Choroid plexus epithelial cell (primary cell): ENCODE results near the gene OR2T4.

Source experiments
- DNase-seq: peaks from one replicate; pipeline ENCODE4 v3.0.0-alpha.2; 2010; ENCODE audit warnings: low read depth
- H3K4me3 ChIP-seq: 2 replicates; pipeline ENCODE4 v1.5.1; 2011; ENCODE audit warnings: low read depth, mild to moderate bottlenecking, control low read depth, low read length, moderate library complexity
- TF ChIP-seq, protein P1 (sequence below): conservative IDR thresholded peaks from 2 replicates; pipeline ENCODE4 v1.5.1; 2011; ENCODE audit warnings: low read depth, mild to moderate bottlenecking, control low read depth, inconsistent platforms, low read length, moderate library complexity

The OR2T4 gene

DNA sequence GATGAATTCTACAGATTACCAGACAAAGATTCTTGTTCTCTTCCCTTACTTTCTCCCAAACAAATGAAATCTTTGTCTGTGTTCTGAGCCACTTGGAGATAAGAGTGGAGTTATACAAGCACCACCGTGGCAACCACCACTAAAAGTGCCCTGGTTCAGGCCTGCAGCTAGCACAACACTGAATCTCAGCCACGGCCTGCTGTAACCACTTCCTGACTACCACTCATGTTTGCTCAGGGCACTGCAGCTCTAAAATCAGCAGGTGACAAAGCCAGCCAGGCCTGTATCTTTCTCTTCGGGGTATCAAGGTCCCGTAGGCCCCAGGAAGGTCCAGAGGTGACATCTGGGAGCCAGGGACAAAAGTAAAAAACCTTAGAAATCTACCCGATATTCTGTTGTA is 10.9 kb downstream of the OR2T4 start:
- no peak for DNase-seq

DNA sequence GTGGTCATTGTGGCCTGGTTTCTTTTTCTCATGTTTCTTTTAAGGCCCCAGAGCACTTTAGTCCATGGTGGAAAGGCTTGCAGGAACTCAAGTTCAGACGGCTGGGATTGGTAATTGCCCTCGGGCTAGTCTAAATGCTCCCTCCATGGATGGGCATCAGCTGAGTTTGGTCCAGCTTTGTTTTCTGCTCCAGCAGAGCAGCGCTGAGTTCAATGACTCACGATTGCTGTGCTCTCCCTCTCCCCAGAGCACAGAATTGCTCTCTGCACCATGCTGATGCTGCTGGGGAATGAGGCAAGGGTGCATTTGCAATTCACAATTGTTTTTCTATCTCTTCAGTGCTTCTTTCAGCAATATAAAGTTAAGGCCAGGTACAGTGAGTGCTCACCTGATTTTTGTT is 12.3 kb downstream of the OR2T4 start:
- TF ChIP-seq, protein P1, sequence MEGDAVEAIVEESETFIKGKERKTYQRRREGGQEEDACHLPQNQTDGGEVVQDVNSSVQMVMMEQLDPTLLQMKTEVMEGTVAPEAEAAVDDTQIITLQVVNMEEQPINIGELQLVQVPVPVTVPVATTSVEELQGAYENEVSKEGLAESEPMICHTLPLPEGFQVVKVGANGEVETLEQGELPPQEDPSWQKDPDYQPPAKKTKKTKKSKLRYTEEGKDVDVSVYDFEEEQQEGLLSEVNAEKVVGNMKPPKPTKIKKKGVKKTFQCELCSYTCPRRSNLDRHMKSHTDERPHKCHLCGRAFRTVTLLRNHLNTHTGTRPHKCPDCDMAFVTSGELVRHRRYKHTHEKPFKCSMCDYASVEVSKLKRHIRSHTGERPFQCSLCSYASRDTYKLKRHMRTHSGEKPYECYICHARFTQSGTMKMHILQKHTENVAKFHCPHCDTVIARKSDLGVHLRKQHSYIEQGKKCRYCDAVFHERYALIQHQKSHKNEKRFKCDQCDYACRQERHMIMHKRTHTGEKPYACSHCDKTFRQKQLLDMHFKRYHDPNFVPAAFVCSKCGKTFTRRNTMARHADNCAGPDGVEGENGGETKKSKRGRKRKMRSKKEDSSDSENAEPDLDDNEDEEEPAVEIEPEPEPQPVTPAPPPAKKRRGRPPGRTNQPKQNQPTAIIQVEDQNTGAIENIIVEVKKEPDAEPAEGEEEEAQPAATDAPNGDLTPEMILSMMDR, result no peak
- no peak for DNase-seq
- no peak overlapping the region for H3K4me3 ChIP-seq

More for the DNA sequence above, 10.9 kb downstream of the OR2T4 start:
- TF ChIP-seq, protein P1, result no peak
- no peak overlapping the region for H3K4me3 ChIP-seq

DNA sequence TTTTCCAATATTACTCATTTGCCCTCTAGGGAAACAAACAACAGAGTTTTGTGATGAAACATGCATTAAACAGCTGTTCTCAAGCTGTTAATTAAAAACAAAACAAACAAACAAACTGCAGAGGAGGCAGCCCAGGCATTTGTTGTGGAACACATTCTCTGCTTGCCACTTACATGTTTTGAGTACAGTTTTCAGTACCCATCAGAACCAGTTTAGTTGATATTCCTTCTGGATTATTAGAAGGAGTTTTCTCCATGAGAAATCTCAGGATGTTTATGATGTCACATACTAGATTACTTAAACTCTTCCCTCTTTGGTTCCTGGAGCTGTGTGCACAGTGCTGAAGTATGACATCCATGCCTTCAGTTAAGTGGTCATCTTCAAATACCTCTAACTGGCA is 14.0 kb downstream of the OR2T4 start, which contains the start of gene OR2T6:
Gene OR2T6, plus strand, starts transcription at position 301 of the 400 bp plus-strand sequence. CDS start 11,863 bp downstream, outside the sequence.
- no peak for DNase-seq
- TF ChIP-seq, protein P1, result no peak
- H3K4me3 ChIP-seq, result no peak within 1 kb of the TSS

DNA sequence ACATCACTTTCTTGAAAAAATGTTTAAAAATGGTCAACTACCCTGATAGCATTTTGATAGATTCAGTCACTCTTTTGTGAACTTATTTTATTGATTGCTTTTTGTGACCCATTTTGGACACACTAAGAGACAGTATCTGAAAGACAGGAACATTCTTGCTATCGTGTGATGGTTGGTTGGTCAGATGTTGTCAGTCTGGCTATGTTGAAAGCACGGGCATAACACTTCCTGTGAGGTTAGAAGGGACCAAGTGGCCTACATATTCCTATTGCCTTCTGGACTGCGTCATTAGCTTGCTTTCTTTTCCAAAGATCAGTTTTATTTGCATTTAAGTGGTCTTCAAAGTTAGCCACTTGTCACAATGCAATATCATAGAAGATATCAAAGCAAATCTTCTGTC is 15.5 kb downstream of the OR2T4 start:
- DNase-seq, result no peak

DNA sequence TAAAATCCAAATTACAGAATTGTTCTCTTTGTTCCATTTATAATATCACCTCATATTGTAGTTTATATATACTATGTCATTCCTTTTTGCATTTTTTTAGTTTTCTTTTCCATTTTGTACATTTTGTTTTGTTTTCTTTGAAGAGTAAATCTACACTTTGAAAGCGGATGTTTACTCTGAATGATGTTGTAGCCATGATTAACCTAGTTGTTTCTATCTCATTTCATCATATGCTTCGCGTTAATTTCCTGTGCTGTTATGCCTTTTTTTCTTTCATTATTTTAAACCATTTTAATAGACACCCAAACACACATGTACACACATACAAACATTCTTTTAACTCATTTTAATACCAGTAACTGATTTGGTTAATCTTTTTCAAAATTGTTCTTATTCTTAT is 19.4 kb downstream of the OR2T4 start:
- no peak overlapping the region for H3K4me3 ChIP-seq
- no peak for DNase-seq
- TF ChIP-seq, protein P1, result no peak

More for the DNA sequence above, 15.5 kb downstream of the OR2T4 start:
- TF ChIP-seq, protein P1, result no peak
- no peak overlapping the region for H3K4me3 ChIP-seq

DNA sequence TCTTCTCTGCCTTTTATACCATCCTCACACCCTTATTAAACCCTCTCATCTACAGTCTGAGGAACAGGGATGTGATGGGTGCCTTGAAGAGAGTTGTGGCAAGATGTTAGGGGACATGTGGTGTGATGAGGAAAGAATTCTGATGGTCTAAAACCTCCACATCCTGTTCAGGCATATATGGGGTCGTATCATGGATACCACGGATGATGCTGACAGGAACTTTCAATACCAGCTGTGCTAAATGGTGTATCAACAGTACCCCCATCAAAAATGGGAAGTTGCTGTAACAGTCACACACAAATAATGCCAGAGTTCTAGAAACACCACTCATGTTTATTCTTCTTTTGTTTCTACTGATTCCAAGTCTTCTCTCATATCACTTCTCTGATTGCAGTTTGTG is 27.0 kb downstream of the OR2T4 start:
- no peak for DNase-seq
- H3K4me3 ChIP-seq, result no peak overlapping the region
- TF ChIP-seq, protein P1, result no peak

DNA sequence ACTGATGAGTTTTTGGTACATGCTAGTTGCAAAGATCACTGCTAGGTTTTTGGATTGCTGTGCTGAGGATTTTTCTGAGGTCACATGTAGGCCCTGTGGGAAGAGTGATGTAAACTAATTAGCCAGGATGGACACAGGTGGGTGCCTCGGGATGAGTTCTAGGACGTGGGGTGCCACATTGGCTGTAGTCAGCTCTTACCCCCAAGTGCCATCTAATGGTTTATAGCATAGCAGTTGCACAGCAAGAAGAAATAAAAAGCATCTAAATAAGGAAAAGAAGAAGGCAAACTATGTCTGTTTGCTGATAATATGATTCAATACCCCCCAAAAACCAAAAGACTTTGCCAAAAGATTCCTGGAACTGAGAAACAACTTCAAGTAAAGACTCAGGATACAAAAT is 31.6 kb downstream of the OR2T4 start:
- DNase-seq, result no peak
- TF ChIP-seq, protein P1, result no peak
- no peak overlapping the region for H3K4me3 ChIP-seq
